IPS-18c (cell line): Measurements from ENCODE around the gene EIF2B1.

Experiments
- H3K4me3 ChIP-seq: 2 replicates; pipeline ENCODE4 v1.7.0; 2013; ENCODE audit warnings: low read depth, mild to moderate bottlenecking, low read length, moderate library complexity; ENCODE audit not compliant: insufficient read depth
- H3K9me3 ChIP-seq: one replicate; pipeline ENCODE4 v1.6.1; 2013; ENCODE audit warnings: mild to moderate bottlenecking, low read length, moderate library complexity; ENCODE audit not compliant: control insufficient read depth, insufficient read depth

Gene EIF2B1

DNA sequence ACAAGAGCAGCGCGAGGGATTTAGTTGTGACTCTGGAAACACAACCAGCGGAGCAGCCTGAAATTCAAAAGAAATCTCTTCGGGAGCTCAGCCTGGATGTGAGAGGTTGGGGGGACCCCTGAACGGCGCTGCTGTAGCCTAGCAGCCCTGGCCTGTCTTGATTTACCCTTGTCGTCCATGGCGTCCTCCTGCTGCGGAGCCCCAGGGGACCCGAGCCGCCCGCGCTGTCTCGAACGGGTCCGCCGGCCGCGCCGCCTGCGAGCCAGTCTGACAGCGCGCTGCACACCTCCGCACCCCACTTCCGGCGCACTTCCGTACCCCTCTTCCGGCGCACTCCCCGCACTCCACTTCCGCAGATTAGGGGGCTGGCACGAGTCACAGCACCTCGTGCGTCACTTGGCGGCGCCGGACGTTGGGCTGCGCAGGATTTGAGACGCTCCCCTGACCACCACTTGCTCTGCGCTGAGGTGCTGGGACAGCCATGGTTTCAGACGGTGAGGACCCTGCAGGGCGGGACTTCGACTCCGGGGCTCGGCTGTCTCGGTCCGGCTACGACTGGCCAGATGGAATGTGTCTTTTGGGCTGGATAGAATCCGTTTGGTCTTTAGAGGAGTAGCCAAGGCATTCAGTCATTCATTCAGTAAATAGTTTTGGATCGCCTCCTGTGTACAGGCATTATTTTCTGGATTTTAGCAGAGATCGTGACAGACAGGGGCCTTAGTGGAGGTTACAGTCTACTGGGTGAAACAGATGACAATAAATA, at the start of gene EIF2B1, which contains the start of gene GTF2H3:
EIF2B1 (minus strand) TSS at position 308 of the 763 bp plus-strand sequence; CDS start at position 179, 129 bp downstream.
GTF2H3 (plus strand) TSS at position 451 of the 763 bp plus-strand sequence; CDS start at position 482, 31 bp downstream.
- H3K4me3 ChIP-seq, result peak within 1 kb of the TSS; percentile 96
- no peaks in the 10 kb centered on the region for H3K9me3 ChIP-seq

GRCh38 chr12:123681605-123682004, 48.1 kb upstream of the EIF2B1 start:
- Histone ChIP-seq H3K9me3 (no peaks in the 10 kb centered on the region), H3K4me3 (no peak overlapping the region)

DNA sequence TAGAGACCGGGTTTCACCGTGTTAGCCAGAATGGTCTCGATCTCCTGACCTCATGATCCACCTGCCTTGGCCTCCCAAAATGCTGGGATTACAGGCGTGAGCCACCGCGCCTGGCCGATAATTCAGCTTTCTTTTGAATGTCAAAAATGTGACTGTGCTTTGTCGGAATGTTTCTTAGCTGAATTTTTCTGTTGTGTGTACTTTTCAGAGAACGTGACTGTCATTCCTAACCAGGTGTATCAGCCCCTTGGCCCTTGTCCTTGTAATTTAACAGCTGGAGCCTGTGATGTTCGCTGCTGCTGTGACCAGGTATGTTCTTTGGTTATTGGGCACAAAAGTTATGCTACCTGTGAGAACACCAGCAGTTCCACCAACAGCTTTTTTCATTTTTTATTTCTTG, 45.5 kb upstream of the EIF2B1 start:
- no peaks in the 10 kb centered on the region for H3K9me3 ChIP-seq
- H3K4me3 ChIP-seq, result no peak overlapping the region

DNA sequence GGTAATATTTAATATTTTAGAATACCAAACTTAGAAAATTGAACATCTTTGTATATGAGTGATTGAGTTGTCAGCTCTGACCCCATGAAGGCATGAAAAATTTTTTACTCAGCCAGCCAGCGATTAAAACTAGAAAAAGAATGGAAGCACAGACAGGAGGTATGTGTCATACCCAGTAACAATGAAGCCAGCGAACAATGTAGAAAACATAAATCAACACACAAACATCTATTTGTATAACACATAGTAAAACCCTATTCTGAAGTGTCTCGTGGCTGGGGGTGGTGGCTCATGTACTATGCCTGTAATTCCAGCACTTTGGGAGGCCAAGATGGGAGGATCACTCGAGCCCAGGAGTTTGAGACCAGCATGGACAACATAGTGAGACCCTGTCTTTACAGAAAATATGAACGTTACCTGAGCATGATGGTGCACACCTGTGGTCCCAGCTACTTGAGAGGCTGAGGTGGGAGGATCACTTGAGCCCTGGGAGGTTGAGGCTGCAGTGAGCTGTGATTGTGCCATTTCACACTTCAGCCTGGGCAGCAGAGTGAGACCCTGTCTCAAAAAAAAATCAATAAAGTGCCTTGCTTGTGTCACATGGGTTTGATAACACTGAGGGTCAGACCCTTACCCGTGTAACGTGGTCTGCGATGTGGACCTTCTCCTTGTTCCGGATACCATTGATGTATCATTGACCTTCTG, 43.3 kb upstream of the EIF2B1 start:
- no peaks in the 10 kb centered on the region for H3K9me3 ChIP-seq
- no peak overlapping the region for H3K4me3 ChIP-seq

- no peaks in the 10 kb centered on the region for H3K9me3 ChIP-seq
- no peak overlapping the region for H3K4me3 ChIP-seq
These were observed 42.0 kb upstream of the EIF2B1 start for GRCh38 chr12:123675436-123675835.

- Histone ChIP-seq H3K4me3 (peak overlapping the region; percentile 77; the same call in 1 of the 2 replicates), H3K9me3 (no peaks in the 10 kb centered on the region)
These were observed 38.4 kb upstream of the EIF2B1 start for GRCh38 chr12:123671876-123672275.

DNA sequence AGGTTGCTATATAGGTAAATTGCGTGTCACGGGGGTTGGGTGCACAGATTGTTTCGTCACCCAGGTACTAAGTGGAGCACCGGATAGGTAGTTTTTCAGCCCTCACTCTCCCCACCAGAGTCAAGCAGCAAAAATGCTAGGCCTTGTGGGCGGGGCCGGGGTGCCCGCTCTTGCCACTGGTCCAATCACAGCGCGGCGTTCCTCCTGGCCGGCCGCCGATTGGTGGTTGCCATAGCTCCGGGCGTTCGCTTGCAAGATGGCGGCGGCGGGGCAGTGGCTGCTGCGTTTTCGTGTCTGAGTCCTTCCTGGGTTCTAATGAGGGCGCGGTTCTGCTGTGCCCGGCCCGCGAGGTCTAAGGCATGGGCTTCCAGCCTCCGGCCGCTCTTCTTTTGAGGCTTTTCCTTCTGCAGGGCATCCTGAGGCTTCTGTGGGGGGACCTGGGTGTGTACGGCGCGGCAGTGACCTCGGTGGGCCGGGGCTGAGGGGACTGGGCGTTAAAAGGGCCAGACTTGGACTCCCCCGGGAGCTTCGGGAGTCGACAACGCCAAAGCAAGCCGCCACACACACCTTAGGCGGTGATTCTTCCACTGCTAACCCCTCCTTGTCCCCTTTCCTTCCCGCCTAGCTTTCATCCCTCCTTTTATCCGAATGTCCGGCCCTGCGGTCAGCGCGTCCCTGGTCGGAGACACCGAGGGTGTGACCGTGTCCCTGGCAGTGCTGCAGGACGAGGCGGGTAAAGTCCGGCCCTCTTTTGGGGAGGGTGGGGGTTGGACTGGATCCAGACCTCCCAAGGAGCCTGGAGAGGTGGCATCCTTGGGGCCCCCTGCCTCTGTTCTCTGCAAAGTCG, 37.6 kb upstream of the EIF2B1 start, which contains the start of gene TCTN2:
TCTN2 (plus strand) TSS at position 232 of the 847 bp plus-strand sequence; CDS start at position 360, 128 bp downstream.
- Histone ChIP-seq H3K9me3 (no peaks in the 10 kb centered on the region), H3K4me3 (peak within 1 kb of the TSS; percentile 77)

DNA sequence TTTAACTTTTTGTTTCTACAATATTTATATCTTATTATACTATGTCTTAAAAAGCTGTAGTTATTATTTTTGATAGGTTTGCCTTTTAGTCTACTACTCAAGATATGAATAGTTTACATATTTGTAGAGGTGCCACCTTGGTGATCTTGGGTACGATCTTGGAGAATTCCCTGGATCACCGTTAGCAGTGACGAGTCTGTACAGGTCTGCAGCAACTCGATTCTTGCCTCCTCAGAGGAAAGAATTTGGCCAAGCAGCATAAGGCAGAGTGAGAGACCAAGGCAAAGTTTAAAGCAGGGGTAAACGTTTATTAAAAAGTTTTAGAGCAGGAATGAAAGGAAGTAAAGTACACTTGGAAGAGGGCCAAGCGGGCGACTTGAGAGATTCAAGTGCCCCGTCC, 34.3 kb upstream of the EIF2B1 start:
- no peak overlapping the region for H3K4me3 ChIP-seq
- H3K9me3 ChIP-seq, result no peaks in the 10 kb centered on the region

GRCh38 chr12:123659996-123660727, 26.7 kb upstream of the EIF2B1 start:
- H3K9me3 ChIP-seq, result no peaks in the 10 kb centered on the region
- no peak overlapping the region for H3K4me3 ChIP-seq

DNA sequence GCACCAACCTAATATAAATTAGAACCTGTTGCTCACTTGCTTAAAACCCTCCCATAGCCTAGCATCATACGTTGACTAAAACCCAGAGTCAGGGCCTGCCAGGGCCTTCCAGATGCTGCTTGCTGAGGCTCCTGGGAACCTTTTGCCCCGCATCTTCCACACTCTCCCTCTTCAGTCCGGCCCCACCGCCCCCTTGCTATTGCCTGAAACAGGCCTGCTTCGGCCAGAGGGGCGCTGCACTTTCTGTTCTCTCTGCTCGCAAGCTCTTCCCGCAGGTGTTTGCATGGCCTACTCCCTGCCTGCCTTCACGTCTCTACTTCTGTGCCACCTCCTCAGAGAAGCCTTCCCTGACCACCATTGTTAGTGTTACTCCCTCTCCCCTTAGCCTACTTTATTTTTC, 23.7 kb upstream of the EIF2B1 start:
- Histone ChIP-seq H3K9me3 (no peaks in the 10 kb centered on the region), H3K4me3 (no peak overlapping the region)

GRCh38 chr12:123656392-123656791, 22.9 kb upstream of the EIF2B1 start:
- no peak overlapping the region for H3K4me3 ChIP-seq
- no peaks in the 10 kb centered on the region for H3K9me3 ChIP-seq

DNA sequence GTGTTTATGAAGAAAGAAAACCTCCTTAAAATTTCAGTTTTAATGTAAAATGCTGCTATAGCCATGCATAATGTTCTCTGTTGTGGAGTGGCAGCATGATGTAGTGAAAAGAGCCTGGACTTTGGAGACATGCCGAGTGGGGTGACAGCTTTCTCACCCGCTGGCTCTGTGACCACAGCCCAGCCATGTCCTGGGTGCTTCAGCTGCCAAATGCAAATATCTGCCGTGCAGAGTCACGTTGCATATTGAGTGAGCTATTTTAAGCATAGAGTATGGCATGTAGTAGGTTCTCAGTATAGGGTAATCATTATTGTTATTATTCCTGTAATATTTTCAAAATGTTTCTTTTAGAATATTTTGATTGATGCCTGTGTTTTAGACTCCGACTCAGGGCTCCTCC, 21.9 kb upstream of the EIF2B1 start:
- H3K9me3 ChIP-seq, result no peaks in the 10 kb centered on the region

DNA sequence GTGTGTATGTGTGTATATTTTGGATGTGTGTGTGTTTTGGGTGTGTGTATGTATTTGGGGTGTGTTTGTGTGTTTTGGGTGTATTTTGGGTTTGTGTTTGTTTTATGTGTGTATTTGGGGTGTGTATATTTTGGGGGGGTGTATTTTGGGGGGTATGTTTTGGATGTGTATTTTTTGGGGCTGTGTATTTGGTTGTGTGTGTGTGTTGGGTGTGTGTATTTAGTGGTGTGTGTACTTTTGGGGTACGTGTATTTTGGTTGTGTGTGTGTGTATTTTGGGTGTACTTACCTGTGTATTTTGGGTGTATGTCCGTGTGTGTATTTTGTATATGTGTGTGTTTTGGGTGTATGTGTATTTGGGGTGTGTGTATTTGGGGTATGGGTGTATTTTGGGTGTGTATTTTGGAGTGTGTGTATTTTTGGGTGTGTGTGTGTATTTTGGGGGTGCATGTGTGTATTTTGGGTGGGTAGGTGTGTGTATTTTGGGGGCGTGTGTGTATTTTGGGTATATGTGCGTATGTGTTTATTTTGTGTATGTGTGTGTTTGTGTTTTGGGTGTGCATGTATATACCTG, 20.7 kb upstream of the EIF2B1 start:
- no peaks in the 10 kb centered on the region for H3K9me3 ChIP-seq
- no peak overlapping the region for H3K4me3 ChIP-seq

More for the DNA sequence above, 21.9 kb upstream of the EIF2B1 start:
- H3K4me3 ChIP-seq, result no peak overlapping the region

DNA sequence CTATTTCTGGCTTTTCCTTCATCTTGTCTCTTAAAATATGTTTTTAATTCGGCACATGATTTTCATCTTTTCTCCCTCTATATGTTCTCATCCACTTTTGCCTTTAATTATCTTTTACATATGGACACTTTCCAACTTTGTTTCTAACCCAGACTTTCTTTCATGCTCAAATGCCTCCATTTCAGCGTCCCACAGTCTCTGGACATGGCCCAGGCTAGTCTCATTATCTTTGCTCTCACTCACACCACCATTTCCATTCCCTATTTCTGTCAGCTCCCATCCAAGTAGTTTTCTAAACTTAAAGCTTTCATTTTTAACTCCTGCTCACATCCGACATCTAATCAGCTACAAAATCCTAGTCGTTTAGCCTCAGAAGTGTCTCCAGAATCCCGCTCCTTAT, 14.9 kb upstream of the EIF2B1 start:
- Histone ChIP-seq H3K4me3 (no peak overlapping the region), H3K9me3 (no peaks in the 10 kb centered on the region)

DNA sequence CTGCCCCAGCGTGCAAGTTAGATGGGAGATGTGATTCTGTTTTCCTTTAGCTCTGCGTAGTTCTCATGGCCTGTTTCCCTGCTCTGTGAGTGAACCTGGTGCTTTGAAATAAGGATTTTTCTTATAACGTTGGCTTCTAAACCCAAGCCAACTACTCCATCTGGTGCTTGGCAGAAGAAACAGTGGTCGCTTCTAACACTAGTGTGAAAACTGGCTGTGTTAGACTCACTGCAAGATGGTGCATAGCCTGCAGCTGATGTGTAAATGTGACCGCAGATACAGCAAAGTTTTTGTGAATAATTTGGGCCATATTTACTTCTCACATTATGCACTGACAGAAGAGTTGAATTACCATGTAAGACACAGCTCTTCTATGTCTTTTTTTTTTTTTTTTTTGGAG, 12.4 kb upstream of the EIF2B1 start:
- Histone ChIP-seq H3K9me3 (no peaks in the 10 kb centered on the region), H3K4me3 (no peak overlapping the region)

DNA sequence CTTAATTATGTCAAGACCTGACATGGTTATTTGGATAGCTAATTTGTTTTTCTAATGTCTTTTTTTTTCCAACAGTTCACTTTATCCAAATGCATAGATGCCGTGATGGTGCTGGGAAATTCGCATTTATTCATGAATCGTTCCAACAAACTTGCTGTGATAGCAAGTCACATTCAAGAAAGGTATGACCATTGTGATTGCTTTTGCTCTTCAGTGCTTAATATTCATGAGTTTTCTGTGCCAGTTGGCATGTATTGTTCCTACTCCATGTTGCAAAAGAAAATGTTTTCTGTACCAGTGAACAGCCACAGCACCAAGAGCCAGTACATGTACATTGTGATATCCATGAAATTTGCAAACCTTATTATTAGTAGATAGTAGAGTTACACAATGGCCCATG, 11.9 kb upstream of the EIF2B1 start:
- no peak overlapping the region for H3K4me3 ChIP-seq
- no peaks in the 10 kb centered on the region for H3K9me3 ChIP-seq
